Fibroblast of lung (primary cell): ENCODE measurements around the gene PEX16. TPM values are rescaled to one million over a fixed set of nuclear protein-coding genes. Genes with fewer than 3 reads are reported as not detected.
"Not testable (repeated sequence)": the region's sequence is repeated elsewhere in the genome, so short reads cannot be mapped to it uniquely, and the experiment has no call there.

Experiments
- DNase-seq, 2 donors: peaks; one replicate each; pipeline versions ENCODE4 v3.0.0 to v3.0.0-alpha.2; 2010; ENCODE audit warnings: low read depth in 2 of 2
- H2AFZ ChIP-seq: 2 replicates; pipeline ENCODE4 v1.5.1; 2012; ENCODE audit warnings: low read length, control low read depth, inconsistent platforms
- H3K27ac ChIP-seq: 2 replicates; pipeline ENCODE4 v1.5.1; 2011; ENCODE audit warnings: low read length, control low read depth; ENCODE audit not compliant: insufficient read depth
- H3K27me3 ChIP-seq: 2 replicates; pipeline ENCODE4 v1.5.1; 2011; ENCODE audit warnings: mild to moderate bottlenecking, low read length; ENCODE audit not compliant: control insufficient read depth, insufficient read depth
- H3K36me3 ChIP-seq: 2 replicates; pipeline ENCODE4 v1.5.1; 2011; ENCODE audit warnings: low read length; ENCODE audit not compliant: control insufficient read depth, insufficient read depth
- H3K4me1 ChIP-seq: 2 replicates; pipeline ENCODE4 v1.5.1; 2011; ENCODE audit warnings: low read length; ENCODE audit not compliant: control insufficient read depth, insufficient read depth; ENCODE audit errors: extremely low read depth
- H3K4me2 ChIP-seq: 2 replicates; pipeline ENCODE4 v1.5.1; 2011; ENCODE audit warnings: low read length, control low read depth; ENCODE audit not compliant: insufficient read depth; ENCODE audit errors: extremely low read depth
- H3K4me3 ChIP-seq, 4 experiments: fragments of 200-600 bp in 1 of 4; sonication (generic) in 1 of 4; replicated peaks in 1 of 4; 2 replicates each; pipeline ENCODE4 v1.5.1; 2011 to 2016; ENCODE audit warnings: low read length in 4 of 4, low read depth in 3 of 4, mild to moderate bottlenecking in 3 of 4, control low read depth in 2 of 4, inconsistent platforms in 1 of 4, mixed read lengths in 1 of 4; ENCODE audit not compliant: insufficient read depth in 1 of 4; ENCODE audit errors: control extremely low read depth in 1 of 4
- H3K79me2 ChIP-seq: 2 replicates; pipeline ENCODE4 v1.5.1; 2012; ENCODE audit warnings: mild to moderate bottlenecking, low read length, inconsistent platforms; ENCODE audit not compliant: control insufficient read depth, insufficient read depth
- H3K9ac ChIP-seq: 2 replicates; pipeline ENCODE4 v1.5.1; 2011; ENCODE audit warnings: mild to moderate bottlenecking, low read length, control low read depth; ENCODE audit not compliant: insufficient read depth
- H3K9me3 ChIP-seq: 2 replicates; pipeline ENCODE4 v1.5.1; 2012; ENCODE audit warnings: low read depth, low read length; ENCODE audit not compliant: control insufficient read depth, insufficient read depth
- H4K20me1 ChIP-seq: 2 replicates; pipeline ENCODE4 v1.5.1; 2011; ENCODE audit warnings: low read length; ENCODE audit not compliant: control insufficient read depth, insufficient read depth; ENCODE audit errors: extremely low read depth
- EZH2 ChIP-seq: IDR thresholded peaks from 2 replicates; pipeline ENCODE4 v1.5.1; 2012; ENCODE audit warnings: low read length, control low read depth, mild to moderate bottlenecking; ENCODE audit errors: missing control alignments
- polyA plus RNA-seq, 2 donors: library from polyadenylated mRNA; depleted of rRNA in 1 of 2; stranded (reverse) in 1 of 2; unstranded in 1 of 2; fragments of >200 nt; gene quantifications; 2 replicates each; pipeline ENCODE4 v1.2.1, GENCODE V29; 2011 to 2012; ENCODE audit warnings: missing spikeins in 1 of 2
- total RNA-seq: library from RNA; depleted of rRNA; stranded (reverse); fragments of >200 nt; gene quantifications from 2 replicates; pipeline ENCODE4 v1.2.1, GENCODE V29; 2014
- TF ChIP-seq, protein P1 (sequence below), 2 donors: IDR thresholded peaks in 1 of 2; conservative IDR thresholded peaks in 1 of 2; 1 replicate in 1 of 2; 2 replicates in 1 of 2; pipeline ENCODE4 v1.5.1; 2011 to 2012; ENCODE audit warnings: low read length in 2 of 2, control low read depth in 1 of 2, inconsistent platforms in 1 of 2, low read depth in 1 of 2, mild to moderate bottlenecking in 1 of 2

The PEX16 gene
- total and polyA plus RNA-seq, 2 donors (not counting 1 experiment from before 2014, with no cell fraction given) = 11.0 to 44.4 TPM

DNA sequence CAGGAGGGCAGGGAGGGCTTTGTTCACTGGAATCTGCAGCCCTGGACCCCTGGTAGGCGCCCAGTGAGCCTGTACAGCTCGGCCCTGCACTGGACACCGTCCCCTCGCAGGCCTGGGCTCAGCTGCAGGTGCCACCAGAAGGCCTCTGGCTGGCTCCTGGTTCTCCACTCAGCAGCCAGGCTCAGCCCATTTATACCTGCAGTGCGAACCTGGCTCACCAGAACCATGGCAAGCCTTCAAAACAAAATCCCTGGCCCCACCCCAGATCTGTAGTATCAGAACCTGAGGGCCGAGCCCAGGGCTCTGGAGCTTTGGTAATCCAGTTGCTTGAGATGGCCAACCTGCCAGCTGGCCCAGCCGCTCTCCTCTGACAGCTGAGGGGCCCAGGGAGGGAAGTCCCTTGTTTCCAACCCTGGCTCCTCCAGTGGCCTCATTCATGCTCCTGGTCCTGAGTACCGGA, 9.7 kb downstream of the PEX16 start:
- Histone ChIP-seq H3K27ac (no peak overlapping the region), H3K36me3 (peaks cover 12% of the 10 kb centered on the region), H3K9ac (no peak overlapping the region), H3K4me1 (no peaks in the 10 kb centered on the region), H2AFZ (no peak overlapping the region), H3K27me3 (no peaks in the 10 kb centered on the region), H4K20me1 (no peaks in the 10 kb centered on the region), H3K4me2 (no peak overlapping the region), H3K9me3 (no peaks in the 10 kb centered on the region), H3K79me2 (no peaks in the 10 kb centered on the region), H3K4me3 (no peak overlapping the region)
- TF ChIP-seq EZH2 = no peak
- TF ChIP-seq, protein P1, sequence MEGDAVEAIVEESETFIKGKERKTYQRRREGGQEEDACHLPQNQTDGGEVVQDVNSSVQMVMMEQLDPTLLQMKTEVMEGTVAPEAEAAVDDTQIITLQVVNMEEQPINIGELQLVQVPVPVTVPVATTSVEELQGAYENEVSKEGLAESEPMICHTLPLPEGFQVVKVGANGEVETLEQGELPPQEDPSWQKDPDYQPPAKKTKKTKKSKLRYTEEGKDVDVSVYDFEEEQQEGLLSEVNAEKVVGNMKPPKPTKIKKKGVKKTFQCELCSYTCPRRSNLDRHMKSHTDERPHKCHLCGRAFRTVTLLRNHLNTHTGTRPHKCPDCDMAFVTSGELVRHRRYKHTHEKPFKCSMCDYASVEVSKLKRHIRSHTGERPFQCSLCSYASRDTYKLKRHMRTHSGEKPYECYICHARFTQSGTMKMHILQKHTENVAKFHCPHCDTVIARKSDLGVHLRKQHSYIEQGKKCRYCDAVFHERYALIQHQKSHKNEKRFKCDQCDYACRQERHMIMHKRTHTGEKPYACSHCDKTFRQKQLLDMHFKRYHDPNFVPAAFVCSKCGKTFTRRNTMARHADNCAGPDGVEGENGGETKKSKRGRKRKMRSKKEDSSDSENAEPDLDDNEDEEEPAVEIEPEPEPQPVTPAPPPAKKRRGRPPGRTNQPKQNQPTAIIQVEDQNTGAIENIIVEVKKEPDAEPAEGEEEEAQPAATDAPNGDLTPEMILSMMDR (conservative IDR thresholded peaks at IDR 0.05 in 1 of 2, IDR thresholded peaks at IDR 0.05 in 1 of 2; ENCODE audit: low read depth in 1 of 2, low read length in 2 of 2) = no peak
- DNase-seq = no peak

DNA sequence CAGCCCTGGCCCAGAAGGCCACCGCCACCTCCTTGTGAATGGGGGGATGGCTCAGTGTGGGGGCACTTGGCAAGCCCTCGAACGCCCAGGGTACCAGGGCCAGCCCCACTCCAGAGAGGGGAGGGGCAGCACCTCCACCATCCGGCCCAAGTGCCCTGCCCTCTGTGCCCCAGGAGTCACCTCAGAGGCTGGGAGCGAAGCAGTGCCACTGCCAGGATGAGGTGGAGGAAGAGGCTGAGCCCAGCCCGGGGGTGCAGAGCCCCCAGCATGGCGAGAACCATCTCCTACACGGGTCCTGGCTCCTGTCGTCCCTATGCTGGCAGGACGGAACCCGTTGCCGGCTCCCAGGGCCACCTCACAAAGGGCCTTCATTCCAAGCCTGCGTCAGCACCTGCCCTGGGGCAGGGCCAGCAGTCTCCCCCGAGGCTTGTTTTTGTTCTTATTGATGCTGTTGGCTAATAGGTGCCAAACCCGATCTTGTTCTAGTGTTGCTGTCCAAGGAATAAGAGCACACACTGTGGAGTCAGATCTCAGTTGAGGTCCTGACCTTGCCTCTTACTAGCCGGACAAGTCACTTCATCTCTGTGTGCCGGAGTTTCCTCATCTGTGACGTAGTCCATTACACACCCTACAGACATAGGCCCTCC, 10.6 kb downstream of the PEX16 start, which contains the start of gene FREY1:
Gene FREY1 (minus strand): TSS at position 307 of the 647 bp plus-strand sequence. CDS start 26 bp downstream, at position 281.
- Histone ChIP-seq H3K4me3 (no peak within 1 kb of the TSS), H3K4me1 (no peaks in the 10 kb centered on the region), H3K27ac (no peak within 1 kb of the TSS), H3K27me3 (no peaks in the 10 kb centered on the region), H3K79me2 (no peaks in the 10 kb centered on the region), H3K4me2 (no peak within 1 kb of the TSS), H4K20me1 (no peaks in the 10 kb centered on the region), H3K36me3 (peaks cover 12% of the 10 kb centered on the region), H3K9ac (no peak within 1 kb of the TSS), H3K9me3 (no peaks in the 10 kb centered on the region), H2AFZ (no peak within 1 kb of the TSS)
- DNase-seq = no peak
- TF ChIP-seq EZH2 = no peak
- TF ChIP-seq, protein P1 (conservative IDR thresholded peaks at IDR 0.05 in 1 of 2, IDR thresholded peaks at IDR 0.05 in 1 of 2; ENCODE audit: low read depth in 1 of 2, low read length in 2 of 2) = no peak

DNA sequence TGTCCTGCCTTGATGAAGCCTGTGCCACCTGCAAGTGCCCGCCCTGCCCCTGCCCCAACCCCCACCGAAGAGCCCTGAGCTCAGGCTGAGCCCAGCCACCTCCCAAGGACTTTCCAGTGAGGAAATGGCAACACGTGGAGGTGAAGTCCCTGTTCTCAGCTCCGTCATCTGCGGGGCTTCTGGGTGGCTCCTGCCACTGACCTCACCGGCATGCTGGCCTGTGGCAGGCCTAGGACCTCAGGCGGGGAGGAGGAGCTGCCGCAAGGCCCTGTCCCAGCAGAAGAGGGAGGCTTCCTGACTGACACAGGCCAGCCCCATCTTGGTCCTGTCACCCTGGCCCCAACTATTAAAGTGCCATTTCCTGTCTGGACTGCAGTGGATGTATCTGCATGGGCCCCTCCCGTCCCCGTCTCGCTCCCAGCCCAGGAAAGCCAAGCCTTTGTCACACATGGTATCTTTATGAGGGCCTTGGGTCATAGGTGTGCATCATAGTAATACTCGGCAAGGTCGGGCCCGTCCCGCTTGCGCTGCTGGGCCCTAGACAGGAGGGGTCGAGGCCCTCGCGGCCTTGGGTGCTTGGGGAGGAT, 11.5 kb downstream of the PEX16 start:
- Histone ChIP-seq H3K9me3 (no peaks in the 10 kb centered on the region), H3K4me3 (no peak overlapping the region), H3K27ac (no peak overlapping the region), H3K27me3 (no peaks in the 10 kb centered on the region), H2AFZ (no peak overlapping the region), H3K4me2 (no peak overlapping the region), H4K20me1 (no peaks in the 10 kb centered on the region), H3K36me3 (peaks cover 10% of the 10 kb centered on the region), H3K4me1 (no peaks in the 10 kb centered on the region), H3K9ac (no peak overlapping the region), H3K79me2 (no peaks in the 10 kb centered on the region)
- TF ChIP-seq EZH2 = no peak
- TF ChIP-seq, protein P1 (conservative IDR thresholded peaks at IDR 0.05 in 1 of 2, IDR thresholded peaks at IDR 0.05 in 1 of 2; ENCODE audit: low read depth in 1 of 2, low read length in 2 of 2) = no peak
- no peak for DNase-seq

DNA sequence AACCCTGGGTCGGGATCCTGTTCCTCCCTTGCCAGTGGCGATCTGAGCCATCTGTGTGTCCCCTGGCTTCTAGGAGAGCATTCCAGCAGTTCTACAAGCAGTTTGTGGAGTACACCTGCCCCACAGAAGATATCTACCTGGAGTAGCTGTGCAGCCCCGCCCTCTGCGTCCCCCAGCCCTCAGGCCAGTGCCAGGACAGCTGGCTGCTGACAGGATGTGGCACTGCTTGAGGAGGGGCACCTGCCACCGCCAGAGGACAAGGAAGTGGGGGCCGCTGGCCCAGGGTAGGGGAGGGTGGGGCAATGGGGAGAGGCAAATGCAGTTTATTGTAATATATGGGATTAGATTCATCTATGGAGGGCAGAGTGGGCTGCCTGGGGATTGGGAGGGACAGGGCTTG, 12.1 kb downstream of the PEX16 start:
- not testable (repeated sequence) for H3K4me2 ChIP-seq, H2AFZ ChIP-seq, H3K27ac ChIP-seq, H3K4me1 ChIP-seq, H3K36me3 ChIP-seq, H3K9ac ChIP-seq, DNase-seq, H4K20me1 ChIP-seq, H3K27me3 ChIP-seq, H3K9me3 ChIP-seq, H3K79me2 ChIP-seq, H3K4me3 ChIP-seq
